ENCODE data around the gene KRTAP1-5.

DNA sequence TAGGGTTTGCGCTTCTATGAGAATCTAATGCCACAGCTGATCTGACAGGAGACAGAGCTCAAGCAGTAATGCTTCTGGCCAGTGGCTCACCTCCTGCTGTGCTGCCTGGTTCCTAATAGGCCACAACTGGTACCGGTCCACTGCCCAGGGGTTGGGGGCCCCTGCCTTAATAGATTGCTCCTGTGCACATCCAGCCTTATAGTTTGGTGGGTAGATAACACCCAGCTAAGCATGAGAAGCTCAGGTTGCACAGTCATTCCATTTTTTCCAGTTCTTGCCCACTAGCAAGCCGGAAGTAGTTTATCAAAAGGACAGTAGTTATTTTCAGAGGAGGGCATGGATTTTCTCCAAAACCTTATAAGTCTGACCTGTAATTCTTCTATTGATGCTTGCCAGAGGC, 7.6 kb downstream of the KRTAP1-5 start:
- TF ChIP-seq, protein P1, sequence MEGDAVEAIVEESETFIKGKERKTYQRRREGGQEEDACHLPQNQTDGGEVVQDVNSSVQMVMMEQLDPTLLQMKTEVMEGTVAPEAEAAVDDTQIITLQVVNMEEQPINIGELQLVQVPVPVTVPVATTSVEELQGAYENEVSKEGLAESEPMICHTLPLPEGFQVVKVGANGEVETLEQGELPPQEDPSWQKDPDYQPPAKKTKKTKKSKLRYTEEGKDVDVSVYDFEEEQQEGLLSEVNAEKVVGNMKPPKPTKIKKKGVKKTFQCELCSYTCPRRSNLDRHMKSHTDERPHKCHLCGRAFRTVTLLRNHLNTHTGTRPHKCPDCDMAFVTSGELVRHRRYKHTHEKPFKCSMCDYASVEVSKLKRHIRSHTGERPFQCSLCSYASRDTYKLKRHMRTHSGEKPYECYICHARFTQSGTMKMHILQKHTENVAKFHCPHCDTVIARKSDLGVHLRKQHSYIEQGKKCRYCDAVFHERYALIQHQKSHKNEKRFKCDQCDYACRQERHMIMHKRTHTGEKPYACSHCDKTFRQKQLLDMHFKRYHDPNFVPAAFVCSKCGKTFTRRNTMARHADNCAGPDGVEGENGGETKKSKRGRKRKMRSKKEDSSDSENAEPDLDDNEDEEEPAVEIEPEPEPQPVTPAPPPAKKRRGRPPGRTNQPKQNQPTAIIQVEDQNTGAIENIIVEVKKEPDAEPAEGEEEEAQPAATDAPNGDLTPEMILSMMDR (IDR thresholded peaks at IDR 0.05), result no peak
- TF ChIP-seq POLR2A (IDR thresholded peaks at IDR 0.05), result no peak
